Activated CD8-positive, alpha-beta T cell treated with anti-CD3 and anti-CD28 coated beads for 36 hours (primary cell): ENCODE measurements around the gene DUSP7. TPM values are rescaled to one million over a fixed set of nuclear protein-coding genes. Genes with fewer than 3 reads are reported as not detected.

Source experiments
- ATAC-seq: fragments of 200-7000 bp; cut with Tn5 transposase; one replicate; pipeline ENCODE4 v1.10.0; 2021; ENCODE audit warnings: mild to moderate bottlenecking, moderate library complexity
- CTCF ChIA-PET: fragments of 350-600 bp; sonication (Branson Sonifier 250); formaldehyde crosslinking; loops from one replicate; lab custom pipeline; 2021; ENCODE audit warnings: antibody characterized with exemption; lab: Charles Lee
- POLR2A ChIA-PET: fragments of 350-600 bp; sonication (Branson Sonifier 250); formaldehyde crosslinking; loops from one replicate; lab custom pipeline; 2021; ENCODE audit warnings: antibody characterized with exemption; lab: Charles Lee
- DNase-seq: peaks from one replicate; pipeline ENCODE4 v3.0.0-alpha.2; 2020
- H3K27ac Mint-ChIP-seq: one replicate; pipeline ENCODE4 v1.8.0; 2021; ENCODE audit warnings: mild to moderate bottlenecking, mixed read lengths
- H3K27me3 Mint-ChIP-seq: one replicate; pipeline ENCODE4 v1.8.0; 2021; ENCODE audit warnings: mixed read lengths
- H3K36me3 Mint-ChIP-seq: one replicate; pipeline ENCODE4 v1.8.0; 2021; ENCODE audit warnings: low read depth, mixed read lengths
- H3K4me1 Mint-ChIP-seq: one replicate; pipeline ENCODE4 v1.8.0; 2021; ENCODE audit warnings: low read depth, mixed read lengths
- H3K4me3 Mint-ChIP-seq: one replicate; pipeline ENCODE4 v1.8.0; 2021; ENCODE audit warnings: mild to moderate bottlenecking, moderate library complexity, mixed read lengths
- H3K9me3 Mint-ChIP-seq: one replicate; pipeline ENCODE4 v1.8.0; 2021; ENCODE audit warnings: mixed read lengths
- intact Hi-C: fragments of 100-400 bp; cut with micrococcal nuclease; formaldehyde crosslinking; loops from one replicate; pipeline ENCODE4 v1.10.0; 2022
- total RNA-seq, 2 experiments: library from RNA; stranded (reverse); gene quantifications; one replicate each; pipeline ENCODE4 v1.2.3, GENCODE V29; 2021
- TF ChIP-seq, protein P1 (sequence below): fragments of 200-600 bp; IDR thresholded peaks from one replicate; pipeline ENCODE4 v1.8.0; 2022; ENCODE audit warnings: antibody characterized with exemption, mild to moderate bottlenecking

DUSP7 gene
- total RNA-seq, 2 experiments from 2014 or later = 19.6 to 21.6 TPM

DNA sequence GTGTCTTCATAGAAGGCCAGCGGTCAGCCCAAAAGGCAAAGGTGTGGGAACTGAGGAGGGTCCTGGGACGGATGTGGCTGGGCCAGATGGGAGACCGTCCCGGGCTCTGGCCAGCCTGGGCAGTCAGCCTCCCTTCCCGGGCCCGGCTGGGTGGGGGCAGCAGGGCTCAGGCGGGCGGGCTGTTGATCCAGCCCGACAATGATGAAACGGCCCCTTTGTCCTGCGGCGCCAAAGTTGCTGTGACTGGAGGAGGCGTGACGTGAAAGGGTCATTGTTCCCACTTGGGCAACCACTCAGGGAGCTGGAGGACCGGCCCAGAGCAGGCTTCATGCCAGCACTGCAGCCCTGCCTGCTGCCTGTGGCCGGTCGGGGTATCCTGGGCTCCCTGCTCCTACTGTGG, 16.5 kb downstream of the DUSP7 start:
- intact Hi-C loops = no loop called here
- ChIA-PET POLR2A (no interaction called here), CTCF (interaction anchor here (1.2 to 6.3 kb wide), 2 partner anchors 13 to 83 kb away, joined by 3 to 37 read pairs; no protein-coding TSS in a partner anchor)
- DNase-seq (no peak), ATAC-seq (no peak)
- Mint-ChIP-seq H3K4me3 (no peak overlapping the region), H3K27me3 (no peaks in the 10 kb centered on the region), H3K27ac (no peak overlapping the region), H3K9me3 (no peaks in the 10 kb centered on the region), H3K36me3 (no peaks in the 10 kb centered on the region), H3K4me1 (no peaks in the 10 kb centered on the region)
- TF ChIP-seq, protein P1, sequence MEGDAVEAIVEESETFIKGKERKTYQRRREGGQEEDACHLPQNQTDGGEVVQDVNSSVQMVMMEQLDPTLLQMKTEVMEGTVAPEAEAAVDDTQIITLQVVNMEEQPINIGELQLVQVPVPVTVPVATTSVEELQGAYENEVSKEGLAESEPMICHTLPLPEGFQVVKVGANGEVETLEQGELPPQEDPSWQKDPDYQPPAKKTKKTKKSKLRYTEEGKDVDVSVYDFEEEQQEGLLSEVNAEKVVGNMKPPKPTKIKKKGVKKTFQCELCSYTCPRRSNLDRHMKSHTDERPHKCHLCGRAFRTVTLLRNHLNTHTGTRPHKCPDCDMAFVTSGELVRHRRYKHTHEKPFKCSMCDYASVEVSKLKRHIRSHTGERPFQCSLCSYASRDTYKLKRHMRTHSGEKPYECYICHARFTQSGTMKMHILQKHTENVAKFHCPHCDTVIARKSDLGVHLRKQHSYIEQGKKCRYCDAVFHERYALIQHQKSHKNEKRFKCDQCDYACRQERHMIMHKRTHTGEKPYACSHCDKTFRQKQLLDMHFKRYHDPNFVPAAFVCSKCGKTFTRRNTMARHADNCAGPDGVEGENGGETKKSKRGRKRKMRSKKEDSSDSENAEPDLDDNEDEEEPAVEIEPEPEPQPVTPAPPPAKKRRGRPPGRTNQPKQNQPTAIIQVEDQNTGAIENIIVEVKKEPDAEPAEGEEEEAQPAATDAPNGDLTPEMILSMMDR = no peak

DNA sequence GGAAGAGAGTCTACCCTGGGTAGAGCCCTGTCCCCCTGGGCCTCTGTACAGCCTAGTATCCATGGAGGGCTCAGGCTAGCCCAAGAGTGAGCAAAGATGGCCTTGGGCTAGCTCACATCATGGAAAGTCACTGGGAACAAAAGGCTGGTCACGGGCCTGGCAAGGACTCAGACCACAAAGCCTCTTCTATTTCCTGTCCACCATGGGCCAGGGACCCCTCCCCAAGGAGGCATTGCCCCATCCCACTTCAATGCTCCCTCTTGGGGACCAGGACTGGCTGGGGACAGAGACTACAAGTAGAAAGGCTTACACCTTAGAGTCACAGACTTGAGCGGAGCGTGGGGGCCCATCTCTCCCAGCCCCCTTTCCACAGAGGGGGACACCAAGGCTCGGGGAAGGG, 16.9 kb downstream of the DUSP7 start:
- Mint-ChIP-seq H3K9me3 (no peaks in the 10 kb centered on the region), H3K27me3 (no peaks in the 10 kb centered on the region), H3K4me1 (no peaks in the 10 kb centered on the region), H3K36me3 (no peaks in the 10 kb centered on the region), H3K27ac (no peak overlapping the region), H3K4me3 (no peak overlapping the region)
- TF ChIP-seq, protein P1 = no peak
- POLR2A ChIA-PET = interaction anchor here (0.6 kb wide), 1 partner anchor 16 kb away, joined by 3 read pairs; no protein-coding TSS in a partner anchor
- CTCF ChIA-PET = interaction anchor here (1.2 to 6.3 kb wide), 2 partner anchors 14 to 84 kb away, joined by 3 to 37 read pairs; no protein-coding TSS in a partner anchor
- ATAC-seq (no peak), DNase-seq (no peak)
- intact Hi-C loops = no loop called here

DNA sequence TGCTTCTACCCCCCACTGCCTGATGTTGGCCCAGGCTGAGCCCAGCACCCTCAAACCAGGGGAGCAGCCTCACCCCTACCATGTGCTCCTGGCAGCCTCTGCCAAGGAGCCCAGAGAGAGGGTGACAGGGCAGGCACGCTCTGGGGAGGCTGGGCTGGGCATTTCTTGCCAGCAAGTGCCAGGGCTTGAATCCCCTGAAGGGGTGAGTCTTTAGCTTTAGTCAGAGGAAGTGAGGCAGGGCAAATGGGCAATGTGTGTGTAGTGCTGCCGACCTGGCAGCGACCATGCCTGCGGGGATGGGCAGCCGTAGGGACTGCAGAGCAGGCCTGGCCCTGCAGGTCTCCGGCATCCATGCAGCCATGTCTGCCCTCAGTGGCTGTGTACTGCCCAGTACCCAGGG, 18.1 kb downstream of the DUSP7 start:
- TF ChIP-seq, protein P1 = no peak
- no peak overlapping the region for H3K27ac Mint-ChIP-seq
- ATAC-seq = no peak
- no peak overlapping the region for H3K4me3 Mint-ChIP-seq
- no peaks in the 10 kb centered on the region for H3K36me3 Mint-ChIP-seq
- intact Hi-C loops = no loop called here
- POLR2A ChIA-PET = no interaction called here
- DNase-seq = no peak
- H3K4me1 Mint-ChIP-seq = no peaks in the 10 kb centered on the region
- no peaks in the 10 kb centered on the region for H3K9me3 Mint-ChIP-seq
- H3K27me3 Mint-ChIP-seq = no peaks in the 10 kb centered on the region
- CTCF ChIA-PET = interaction anchor here (2.7 kb wide), 1 partner anchor 37 kb away, joined by 9 read pairs; no protein-coding TSS in a partner anchor

DNA sequence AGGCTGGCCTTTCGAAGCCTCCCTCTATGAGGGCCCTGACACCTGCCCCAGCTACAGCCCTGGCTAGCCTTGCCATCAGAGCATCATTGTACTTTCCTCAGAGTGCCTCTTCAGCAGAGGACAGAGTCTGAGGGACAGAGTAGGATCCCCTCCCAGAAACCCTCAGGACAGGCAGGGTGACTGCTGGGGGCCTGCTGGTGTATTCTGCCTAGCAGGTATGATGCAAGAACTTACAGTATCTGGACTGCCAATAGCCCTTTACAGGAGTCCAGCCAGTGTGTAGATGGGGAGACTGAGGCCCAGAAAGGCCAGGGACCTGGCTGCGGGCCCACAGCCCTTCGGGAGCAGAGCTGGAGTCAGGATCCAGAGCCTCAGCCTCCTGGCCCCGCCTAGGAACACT, 19.1 kb downstream of the DUSP7 start:
- DNase-seq (no peak), ATAC-seq (no peak)
- intact Hi-C loops = no loop called here
- Mint-ChIP-seq H3K27ac (no peak overlapping the region), H3K4me1 (no peaks in the 10 kb centered on the region), H3K36me3 (no peaks in the 10 kb centered on the region), H3K4me3 (no peak overlapping the region), H3K27me3 (no peaks in the 10 kb centered on the region), H3K9me3 (no peaks in the 10 kb centered on the region)
- ChIA-PET CTCF (interaction anchor here (0.8 to 2.7 kb wide), 2 partner anchors 19 to 36 kb away, joined by 3 to 9 read pairs; no protein-coding TSS in a partner anchor), POLR2A (no interaction called here)
- TF ChIP-seq, protein P1 = no peak

DNA sequence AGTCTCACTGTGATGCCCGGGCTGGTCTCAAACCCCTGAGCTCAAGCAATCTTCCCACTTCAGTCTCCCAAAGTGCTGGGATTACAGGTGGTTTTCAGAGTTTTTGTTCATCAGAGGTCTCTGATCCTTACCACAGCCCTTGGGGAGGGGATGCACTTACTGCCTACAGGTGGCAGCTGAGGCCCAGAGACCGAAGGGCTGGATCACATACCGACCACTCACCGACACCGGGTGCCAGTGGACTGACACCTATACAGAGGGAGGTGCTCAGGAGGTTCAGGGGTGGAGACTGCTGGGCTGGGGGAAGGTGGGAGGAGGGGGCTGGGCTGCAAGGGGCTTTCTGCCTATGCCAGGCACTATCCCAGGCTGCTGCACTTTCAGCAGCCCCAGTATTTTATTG, 19.5 kb downstream of the DUSP7 start:
- no peaks in the 10 kb centered on the region for H3K9me3 Mint-ChIP-seq

More for the DNA sequence above, 19.5 kb downstream of the DUSP7 start:
- Mint-ChIP-seq H3K4me3 (no peak overlapping the region), H3K27me3 (no peaks in the 10 kb centered on the region), H3K36me3 (no peaks in the 10 kb centered on the region), H3K4me1 (no peaks in the 10 kb centered on the region), H3K27ac (no peak overlapping the region)
- ChIA-PET POLR2A (no interaction called here), CTCF (interaction anchor here (0.8 to 2.7 kb wide), 2 partner anchors 36 to 108 kb away, joined by 4 to 9 read pairs; no protein-coding TSS in a partner anchor)
- TF ChIP-seq, protein P1 = no peak
- peak; percentile 67 for ATAC-seq
- peak; percentile 23 for DNase-seq
- intact Hi-C loops = no loop called here
